Tibial nerve (tissue), 4 donors: Measurements from ENCODE around the gene NID1. TPM values are rescaled to one million over a fixed set of nuclear protein-coding genes. Genes with fewer than 3 reads are reported as not detected.

Experiments used
- DNase-seq, 2 donors: peaks; one replicate each; pipeline ENCODE4 v3.0.0-alpha.2; 2019; ENCODE audit warnings: low spot score in 2 of 2
- H3K27ac ChIP-seq, 4 donors: fragments of 200-600 bp; sonication (generic) in 3 of 4; one replicate each; pipeline ENCODE4 v1.5.1; 2017 to 2019; ENCODE audit warnings: mild to moderate bottlenecking in 1 of 4
- H3K27me3 ChIP-seq, 2 donors: fragments of 200-600 bp; sonication (generic) in 1 of 2; one replicate each; pipeline versions ENCODE4 v1.5.1 to v1.6.0; 2017 to 2019
- H3K36me3 ChIP-seq, 3 donors: fragments of 200-600 bp; sonication (generic); one replicate each; pipeline ENCODE4 v1.5.1; 2018 to 2019
- H3K4me1 ChIP-seq, 4 donors: fragments of 200-600 bp; sonication (generic) in 3 of 4; one replicate each; pipeline ENCODE4 v1.5.1; 2017 to 2019
- H3K4me3 ChIP-seq, 4 donors: fragments of 200-600 bp; sonication (generic) in 3 of 4; one replicate each; pipeline ENCODE4 v1.5.1; 2017 to 2019; ENCODE audit warnings: mild to moderate bottlenecking in 1 of 4, moderate library complexity in 1 of 4
- H3K9me3 ChIP-seq, 4 donors: fragments of 200-600 bp; sonication (generic) in 3 of 4; one replicate each; pipeline ENCODE4 v1.5.1; 2017 to 2019
- EP300 ChIP-seq, 2 donors: sonication (generic); formaldehyde crosslinking; IDR thresholded peaks; one replicate each; pipeline ENCODE4 v1.6.1; 2017; ENCODE audit warnings: antibody characterized with exemption in 2 of 2, mild to moderate bottlenecking in 1 of 2
- POLR2A ChIP-seq, 2 donors: fragments of 450-650 bp; IDR thresholded peaks; one replicate each; pipeline ENCODE4 v1.6.1; 2017; ENCODE audit warnings: antibody characterized with exemption in 2 of 2, mild to moderate bottlenecking in 2 of 2, moderate library complexity in 2 of 2
- WGBS, 2 donors: methylation state at CpG; one replicate each; pipeline ENCODE4 v1.1.5; 2018; 5-methylcytosine and 5-hydroxymethylcytosine counted together
- total RNA-seq, 4 donors: library from RNA; depleted of rRNA; stranded (reverse); fragments of >200 nt; gene quantifications; one replicate each; pipeline ENCODE4 v1.1.0, GENCODE V29; 2016
- TF ChIP-seq, protein P1 (sequence below), 5 experiments: fragments of 200-600 bp in 3 of 5; fragments of 450-650 bp in 2 of 5; sonication (generic) in 3 of 5; IDR thresholded peaks; one replicate each; pipeline ENCODE4 v1.5.1; 2016 to 2019; ENCODE audit warnings: antibody characterized with exemption in 5 of 5, mild to moderate bottlenecking in 3 of 5, moderate library complexity in 2 of 5

Gene NID1, protein sequence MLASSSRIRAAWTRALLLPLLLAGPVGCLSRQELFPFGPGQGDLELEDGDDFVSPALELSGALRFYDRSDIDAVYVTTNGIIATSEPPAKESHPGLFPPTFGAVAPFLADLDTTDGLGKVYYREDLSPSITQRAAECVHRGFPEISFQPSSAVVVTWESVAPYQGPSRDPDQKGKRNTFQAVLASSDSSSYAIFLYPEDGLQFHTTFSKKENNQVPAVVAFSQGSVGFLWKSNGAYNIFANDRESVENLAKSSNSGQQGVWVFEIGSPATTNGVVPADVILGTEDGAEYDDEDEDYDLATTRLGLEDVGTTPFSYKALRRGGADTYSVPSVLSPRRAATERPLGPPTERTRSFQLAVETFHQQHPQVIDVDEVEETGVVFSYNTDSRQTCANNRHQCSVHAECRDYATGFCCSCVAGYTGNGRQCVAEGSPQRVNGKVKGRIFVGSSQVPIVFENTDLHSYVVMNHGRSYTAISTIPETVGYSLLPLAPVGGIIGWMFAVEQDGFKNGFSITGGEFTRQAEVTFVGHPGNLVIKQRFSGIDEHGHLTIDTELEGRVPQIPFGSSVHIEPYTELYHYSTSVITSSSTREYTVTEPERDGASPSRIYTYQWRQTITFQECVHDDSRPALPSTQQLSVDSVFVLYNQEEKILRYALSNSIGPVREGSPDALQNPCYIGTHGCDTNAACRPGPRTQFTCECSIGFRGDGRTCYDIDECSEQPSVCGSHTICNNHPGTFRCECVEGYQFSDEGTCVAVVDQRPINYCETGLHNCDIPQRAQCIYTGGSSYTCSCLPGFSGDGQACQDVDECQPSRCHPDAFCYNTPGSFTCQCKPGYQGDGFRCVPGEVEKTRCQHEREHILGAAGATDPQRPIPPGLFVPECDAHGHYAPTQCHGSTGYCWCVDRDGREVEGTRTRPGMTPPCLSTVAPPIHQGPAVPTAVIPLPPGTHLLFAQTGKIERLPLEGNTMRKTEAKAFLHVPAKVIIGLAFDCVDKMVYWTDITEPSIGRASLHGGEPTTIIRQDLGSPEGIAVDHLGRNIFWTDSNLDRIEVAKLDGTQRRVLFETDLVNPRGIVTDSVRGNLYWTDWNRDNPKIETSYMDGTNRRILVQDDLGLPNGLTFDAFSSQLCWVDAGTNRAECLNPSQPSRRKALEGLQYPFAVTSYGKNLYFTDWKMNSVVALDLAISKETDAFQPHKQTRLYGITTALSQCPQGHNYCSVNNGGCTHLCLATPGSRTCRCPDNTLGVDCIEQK
- total RNA-seq: 100 to 1,000 TPM; 192 to 321 (median 215) TPM

DNA sequence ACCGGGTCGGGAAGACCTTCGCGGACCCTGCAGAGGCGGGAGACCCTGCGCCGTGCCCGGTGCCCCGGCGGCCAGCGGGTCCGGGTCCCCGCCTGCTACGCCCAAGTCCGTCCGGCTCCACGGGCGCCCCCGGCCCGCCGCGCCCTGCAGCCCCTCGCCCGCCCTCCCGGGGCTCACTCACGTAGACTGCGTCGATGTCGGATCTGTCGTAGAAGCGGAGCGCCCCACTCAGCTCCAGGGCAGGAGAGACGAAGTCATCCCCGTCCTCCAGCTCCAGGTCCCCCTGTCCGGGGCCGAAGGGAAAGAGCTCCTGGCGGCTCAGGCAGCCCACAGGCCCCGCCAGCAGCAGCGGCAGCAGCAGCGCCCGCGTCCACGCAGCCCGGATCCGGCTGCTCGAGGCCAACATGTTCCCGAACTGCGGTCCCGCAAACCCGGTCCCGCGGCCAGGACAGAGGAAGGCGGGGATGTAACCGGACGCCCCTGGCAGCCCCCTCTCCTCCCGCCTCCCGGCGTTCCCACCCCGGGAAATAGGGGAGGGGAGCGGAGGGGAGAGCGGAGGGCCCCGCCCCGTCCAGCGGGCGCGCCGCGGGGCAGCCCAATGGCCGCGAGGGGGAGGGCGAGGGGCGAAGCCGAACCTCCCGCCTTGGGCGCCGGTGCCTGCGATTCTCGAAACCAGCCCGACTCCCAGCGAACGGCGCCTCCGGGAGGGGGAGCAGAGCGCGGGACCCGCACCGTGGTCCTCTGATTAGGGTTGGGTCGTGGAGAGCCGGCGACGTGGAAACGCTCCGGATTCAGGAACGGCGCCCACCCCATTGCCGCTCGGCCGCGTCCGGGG is at the start of gene NID1:
NID1 (minus strand) TSS at position 417 of the 835 bp plus-strand sequence; CDS start at position 406, 11 bp downstream.
- TF ChIP-seq, protein P1, sequence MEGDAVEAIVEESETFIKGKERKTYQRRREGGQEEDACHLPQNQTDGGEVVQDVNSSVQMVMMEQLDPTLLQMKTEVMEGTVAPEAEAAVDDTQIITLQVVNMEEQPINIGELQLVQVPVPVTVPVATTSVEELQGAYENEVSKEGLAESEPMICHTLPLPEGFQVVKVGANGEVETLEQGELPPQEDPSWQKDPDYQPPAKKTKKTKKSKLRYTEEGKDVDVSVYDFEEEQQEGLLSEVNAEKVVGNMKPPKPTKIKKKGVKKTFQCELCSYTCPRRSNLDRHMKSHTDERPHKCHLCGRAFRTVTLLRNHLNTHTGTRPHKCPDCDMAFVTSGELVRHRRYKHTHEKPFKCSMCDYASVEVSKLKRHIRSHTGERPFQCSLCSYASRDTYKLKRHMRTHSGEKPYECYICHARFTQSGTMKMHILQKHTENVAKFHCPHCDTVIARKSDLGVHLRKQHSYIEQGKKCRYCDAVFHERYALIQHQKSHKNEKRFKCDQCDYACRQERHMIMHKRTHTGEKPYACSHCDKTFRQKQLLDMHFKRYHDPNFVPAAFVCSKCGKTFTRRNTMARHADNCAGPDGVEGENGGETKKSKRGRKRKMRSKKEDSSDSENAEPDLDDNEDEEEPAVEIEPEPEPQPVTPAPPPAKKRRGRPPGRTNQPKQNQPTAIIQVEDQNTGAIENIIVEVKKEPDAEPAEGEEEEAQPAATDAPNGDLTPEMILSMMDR (IDR thresholded peaks at IDR 0.05): peak in 4 of 5 experiments; percentile 46 to 80 (median 67)
- TF ChIP-seq EP300 (IDR thresholded peaks at IDR 0.05) (peak; percentile 80 to 98), POLR2A (IDR thresholded peaks at IDR 0.05) (peak; percentile 90 to 92)
- 0 to 1% methylated on average over 10 to 22 of the region's 100 CpGs for WGBS, 2 donors

DNA sequence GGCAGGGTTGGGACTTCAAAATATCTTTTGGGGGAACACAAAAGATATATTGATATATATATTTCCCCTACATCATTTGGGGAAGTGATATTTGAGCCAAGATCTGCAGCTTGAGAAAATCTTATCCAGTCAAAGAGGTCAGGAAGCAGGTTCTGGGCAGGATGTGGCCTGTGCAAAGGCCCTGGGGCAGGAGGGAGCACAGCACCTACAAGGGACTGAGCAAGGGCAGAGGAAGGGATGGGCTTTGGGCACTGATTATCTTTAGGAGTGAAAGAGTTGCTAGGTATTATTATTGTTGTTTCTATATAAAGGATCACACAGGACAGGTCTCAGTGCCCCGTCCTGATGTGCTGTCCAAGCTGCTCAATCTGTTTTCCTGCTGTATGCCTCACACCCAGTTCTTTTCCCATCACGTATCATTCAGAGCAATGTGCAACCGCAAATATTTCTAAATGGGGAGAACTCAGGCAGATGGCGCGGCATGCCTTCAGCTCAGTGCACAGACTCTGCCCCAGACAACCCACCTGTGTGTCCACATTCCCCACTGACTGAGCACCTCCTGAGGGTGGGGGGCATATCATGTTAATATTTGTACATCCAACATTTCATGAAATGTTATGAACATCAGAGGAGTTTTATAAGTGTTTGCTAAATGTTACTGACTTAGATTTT is 49.3 kb upstream of the NID1 start:
- Histone ChIP-seq H3K27ac (no peak overlapping the region), H3K27me3 (no peaks in the 10 kb centered on the region), H3K36me3 (no peaks in the 10 kb centered on the region), H3K4me3 (no peak overlapping the region), H3K9me3 (no peaks in the 10 kb centered on the region), H3K4me1 (peaks cover 0 to 5% (median 1%) of the 10 kb centered on the region in 4 donors)
- WGBS, 2 donors: 95 to 96% methylated on average over 5 of the region's 5 CpGs
- no peak for TF ChIP-seq EP300 (IDR thresholded peaks at IDR 0.05)
- TF ChIP-seq POLR2A (IDR thresholded peaks at IDR 0.05): no peak
- TF ChIP-seq, protein P1 (IDR thresholded peaks at IDR 0.05): no peak
- DNase-seq: no peak

More for the DNA sequence above, at the start of gene NID1:
- H3K27me3 ChIP-seq: no peaks in the 10 kb centered on the region
- DNase-seq: peak; percentile 80 to 81
- peak within 1 kb of the TSS; percentile 93 to 96 (median 95) for H3K27ac ChIP-seq
- H3K9me3 ChIP-seq: no peaks in the 10 kb centered on the region
- peaks cover 0 to 8% (median 0%) of the 10 kb centered on the region in 3 donors for H3K36me3 ChIP-seq
- peak within 1 kb of the TSS; percentile 75 to 97 (median 85) for H3K4me3 ChIP-seq
- H3K4me1 ChIP-seq: peaks cover 0 to 63% (median 10%) of the 10 kb centered on the region in 4 donors

DNA sequence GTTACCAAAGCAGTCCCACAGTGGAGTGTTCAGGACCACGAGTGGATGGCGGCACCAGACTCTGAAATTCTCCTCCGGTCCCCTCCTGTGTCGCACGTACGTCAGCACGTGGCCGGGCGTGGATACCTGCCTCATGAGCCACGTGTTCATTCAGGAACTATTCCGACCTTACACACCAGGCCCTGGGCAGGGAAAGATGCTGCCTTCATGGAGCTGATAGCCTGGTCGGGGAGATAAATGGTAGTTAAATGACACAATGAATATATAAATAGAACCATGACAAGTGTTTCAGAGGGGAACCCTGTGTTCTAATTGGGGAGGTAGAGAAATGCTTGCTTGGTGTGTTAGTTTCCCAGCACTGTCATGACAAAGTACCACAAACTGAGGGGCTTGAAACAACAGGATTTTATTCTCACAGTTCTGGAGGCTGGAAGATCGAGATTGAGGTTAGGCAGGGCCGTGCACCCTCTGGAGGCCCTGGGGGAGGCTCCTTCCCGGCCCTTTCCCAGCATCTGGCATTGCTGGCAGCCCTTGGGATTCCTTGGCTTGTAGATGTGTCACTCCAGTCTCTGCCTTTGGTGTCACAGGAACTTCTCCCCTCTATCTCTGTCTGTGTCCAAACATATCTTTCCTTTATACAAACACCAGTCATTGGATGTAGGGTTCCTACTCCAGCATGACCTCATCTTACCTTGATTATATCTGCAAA is 48.6 kb upstream of the NID1 start:
- Histone ChIP-seq H3K9me3 (no peaks in the 10 kb centered on the region), H3K36me3 (no peaks in the 10 kb centered on the region), H3K27ac (no peak overlapping the region), H3K4me3 (no peak overlapping the region), H3K4me1 (peaks cover 0 to 7% (median 2%) of the 10 kb centered on the region in 4 donors), H3K27me3 (no peaks in the 10 kb centered on the region)
- no peak for DNase-seq
- 74 to 82% methylated on average over 15 of the region's 15 CpGs for WGBS, 2 donors
- TF ChIP-seq, protein P1 (IDR thresholded peaks at IDR 0.05): no peak

DNA sequence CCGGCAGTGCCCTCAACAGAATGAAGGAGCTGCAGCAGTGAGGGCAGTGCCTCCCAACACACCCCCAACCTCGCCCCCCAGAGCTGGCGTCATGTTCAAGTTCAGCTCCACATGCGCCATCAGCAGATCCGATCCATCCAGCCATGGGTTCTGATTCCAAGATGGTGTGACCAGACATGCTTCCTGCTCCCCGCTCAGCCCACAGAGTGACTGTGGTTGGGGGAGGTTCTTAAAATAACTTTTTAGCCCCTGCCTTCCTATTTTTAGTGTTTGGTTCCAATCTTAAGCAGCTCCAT is 47.4 kb upstream of the NID1 start:
- no peaks in the 10 kb centered on the region for H3K9me3 ChIP-seq

More for the DNA sequence above, 47.4 kb upstream of the NID1 start:
- H3K4me1 ChIP-seq: peaks cover 0 to 7% (median 2%) of the 10 kb centered on the region in 4 donors
- no peak for TF ChIP-seq POLR2A (IDR thresholded peaks at IDR 0.05)
- no peak for TF ChIP-seq EP300 (IDR thresholded peaks at IDR 0.05)
- TF ChIP-seq, protein P1 (IDR thresholded peaks at IDR 0.05): no peak
- H3K36me3 ChIP-seq: no peaks in the 10 kb centered on the region
- DNase-seq: no peak
- no peaks in the 10 kb centered on the region for H3K27me3 ChIP-seq
- 89 to 90% methylated on average over 6 of the region's 6 CpGs for WGBS, 2 donors
- H3K4me3 ChIP-seq: no peak overlapping the region
- H3K27ac ChIP-seq: no peak overlapping the region
